ENCODE results near the gene CDC20. TPM values are rescaled to one million over a fixed set of nuclear protein-coding genes. Genes with fewer than 3 reads are reported as not detected.

The CDC20 gene
- total and polyA plus RNA-seq, 2 donors (not counting 1 experiment from before 2014, with no cell fraction given): 1.1 to 1.5 TPM

- peaks cover 6 to 9% of the 10 kb centered on the region in 2 donors for H3K4me1 ChIP-seq (ENCODE audit: control insufficient read depth in 2 of 2, insufficient read depth in 2 of 2, low read length in 2 of 2)
- ATAC-seq (ENCODE audit: low read depth): no peak
- no peak overlapping the region for H3K4me2 ChIP-seq (replicated peaks; ENCODE audit: low read depth, low read length, poor library complexity, severe bottlenecking)
- intact Hi-C loops (cut with micrococcal nuclease): no loop called here
- DNase-seq: no peak
- H3K27ac ChIP-seq (ENCODE audit: low read length in 2 of 2): no peak overlapping the region
- no peaks in the 10 kb centered on the region for H3K27me3 ChIP-seq (replicated peaks in 1 of 4; ENCODE audit: control extremely low read depth in 1 of 4, control insufficient read depth in 3 of 4, insufficient read depth in 4 of 4, low read length in 3 of 4)
- ChIA-PET POLR2A (no interaction called here), CTCF (no interaction called here)
- TF ChIP-seq CTCF (IDR thresholded peaks at IDR 0.05) (no peak), EZH2 (IDR thresholded peaks at IDR 0.05; ENCODE audit: borderline replicate concordance, insufficient read depth, low read depth, low read length, poor library complexity, severe bottlenecking) (no peak)
- H3K4me1 Mint-ChIP-seq: peaks cover 20% of the 10 kb centered on the region
- WGBS (ENCODE audit: insufficient coverage): 100% methylated on average over 1 of the region's 4 CpGs
- no peak overlapping the region for H3K9ac ChIP-seq (ENCODE audit: low read length)
- no peak overlapping the region for H3K4me3 Mint-ChIP-seq
- H3K4me3 ChIP-seq (ENCODE audit: control extremely low read depth in 1 of 5, extremely low read depth in 1 of 5, insufficient read depth in 1 of 5, low read depth in 2 of 5, low read length in 4 of 5): no peak overlapping the region
- H3K9me3 Mint-ChIP-seq (ENCODE audit: insufficient read depth): no peaks in the 10 kb centered on the region
- H3K36me3 ChIP-seq (replicated peaks in 1 of 2; ENCODE audit: control extremely low read depth in 1 of 2, control insufficient read depth in 1 of 2, extremely low read depth in 1 of 2, insufficient read depth in 2 of 2, low read length in 1 of 2): no peaks in the 10 kb centered on the region
- H3K79me2 ChIP-seq (ENCODE audit: control insufficient read depth, insufficient read depth, low read length): peaks cover 24% of the 10 kb centered on the region
- no peaks in the 10 kb centered on the region for H3K27me3 Mint-ChIP-seq
- H2AFZ ChIP-seq (ENCODE audit: insufficient read depth, low read depth, low read length, poor library complexity, severe bottlenecking): no peak overlapping the region
- H3K9me3 ChIP-seq (ENCODE audit: control extremely low read depth in 1 of 3, control insufficient read depth in 2 of 3, insufficient read depth in 1 of 3, low read length in 2 of 3): no peaks in the 10 kb centered on the region
- peaks cover 9% of the 10 kb centered on the region for H4K20me1 ChIP-seq (ENCODE audit: control insufficient read depth, insufficient read depth, low read length, poor library complexity, severe bottlenecking)
- no peak overlapping the region for H3K27ac Mint-ChIP-seq
Measured at GRCh38 chr1:43373066-43373940, 14.5 kb downstream of the CDC20 start.

- H3K4me1 ChIP-seq (ENCODE audit: control insufficient read depth in 2 of 2, insufficient read depth in 2 of 2, low read length in 2 of 2): no peaks in the 10 kb centered on the region
- H4K20me1 ChIP-seq (ENCODE audit: control insufficient read depth, insufficient read depth, low read length, poor library complexity, severe bottlenecking): peaks cover 3% of the 10 kb centered on the region
- no peak overlapping the region for H3K4me2 ChIP-seq (replicated peaks; ENCODE audit: low read depth, low read length, poor library complexity, severe bottlenecking)
- H3K9me3 Mint-ChIP-seq (ENCODE audit: insufficient read depth): no peaks in the 10 kb centered on the region
- no peak overlapping the region for H3K4me3 ChIP-seq (ENCODE audit: control extremely low read depth in 1 of 5, extremely low read depth in 1 of 5, insufficient read depth in 1 of 5, low read depth in 2 of 5, low read length in 4 of 5)
- WGBS (ENCODE audit: insufficient coverage): 87% methylated on average over 3 of the region's 7 CpGs
- H2AFZ ChIP-seq (ENCODE audit: insufficient read depth, low read depth, low read length, poor library complexity, severe bottlenecking): no peak overlapping the region
- no peak overlapping the region for H3K27ac Mint-ChIP-seq
- H3K79me2 ChIP-seq (ENCODE audit: control insufficient read depth, insufficient read depth, low read length): peaks cover 3% of the 10 kb centered on the region
- no peak for TF ChIP-seq CTCF (IDR thresholded peaks at IDR 0.05)
- TF ChIP-seq EZH2 (IDR thresholded peaks at IDR 0.05; ENCODE audit: borderline replicate concordance, insufficient read depth, low read depth, low read length, poor library complexity, severe bottlenecking): no peak
- no peaks in the 10 kb centered on the region for H3K27me3 ChIP-seq (replicated peaks in 1 of 4; ENCODE audit: control extremely low read depth in 1 of 4, control insufficient read depth in 3 of 4, insufficient read depth in 4 of 4, low read length in 3 of 4)
- no peaks in the 10 kb centered on the region for H3K27me3 Mint-ChIP-seq
- H3K27ac ChIP-seq (ENCODE audit: low read length in 2 of 2): no peak overlapping the region
- peaks cover 0 to 5% of the 10 kb centered on the region in 2 experiments for H3K36me3 ChIP-seq (replicated peaks in 1 of 2; ENCODE audit: control extremely low read depth in 1 of 2, control insufficient read depth in 1 of 2, extremely low read depth in 1 of 2, insufficient read depth in 2 of 2, low read length in 1 of 2)
- DNase-seq (no peak), ATAC-seq (ENCODE audit: low read depth) (no peak)
- no peaks in the 10 kb centered on the region for H3K9me3 ChIP-seq (ENCODE audit: control extremely low read depth in 1 of 3, control insufficient read depth in 2 of 3, insufficient read depth in 1 of 3, low read length in 2 of 3)
- H3K4me1 Mint-ChIP-seq: no peaks in the 10 kb centered on the region
- ChIA-PET CTCF (interaction anchor here (1.1 to 1.5 kb wide), 3 partner anchors 38 to 150 kb away, joined by 3 to 4 read pairs (median 3); no protein-coding TSS in a partner anchor), POLR2A (interaction anchor here (0.6 to 0.7 kb wide), 3 partner anchors 18 to 441 kb away, joined by 3 to 4 read pairs (median 3); partner anchors contain the start of gene CDC20)
- intact Hi-C loops (cut with micrococcal nuclease): no loop called here
- H3K9ac ChIP-seq (ENCODE audit: low read length): no peak overlapping the region
- H3K4me3 Mint-ChIP-seq: no peak overlapping the region
Measured at GRCh38 chr1:43376723-43377235, 18.0 kb downstream of the CDC20 start.
